ENCODE measurements around the gene SRGAP1. TPM values are rescaled to one million over a fixed set of nuclear protein-coding genes. Genes with fewer than 3 reads are reported as not detected.
"Not testable (repeated sequence)": the region's sequence is repeated elsewhere in the genome, so short reads cannot be mapped to it uniquely, and the experiment has no call there.

SRGAP1 gene
- polyA plus RNA-seq, 1 donor from 2014 or later = 4.8 TPM

DNA sequence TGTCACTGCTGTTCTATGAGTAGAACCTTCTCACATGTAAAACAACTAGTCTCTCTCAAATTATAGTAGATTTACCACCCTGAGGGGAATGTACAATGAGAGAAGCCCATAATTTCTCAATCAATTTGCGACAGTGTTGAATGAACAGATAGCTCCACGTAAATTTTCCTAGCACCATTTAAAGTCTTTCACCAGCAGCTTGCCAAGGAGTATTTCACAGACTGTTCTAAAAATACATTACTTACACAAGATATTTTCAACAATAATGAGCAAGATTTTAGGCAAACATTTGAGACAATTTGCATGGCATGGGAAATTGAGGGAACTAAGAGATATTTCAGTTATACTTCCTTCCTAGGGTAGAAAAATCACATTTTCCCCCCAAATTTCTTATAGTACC is 226.0 kb downstream of the SRGAP1 start:
- Histone ChIP-seq H4K20me1 (ENCODE audit: insufficient read depth) (no peaks in the 10 kb centered on the region), H3K27ac (ENCODE audit: low read length) (peak overlapping the region; percentile 2), H3K79me2 (replicated peaks; ENCODE audit: insufficient read depth, low read length) (no peaks in the 10 kb centered on the region), H3K9me2 (ENCODE audit: insufficient read depth, low read length) (no peaks in the 10 kb centered on the region), H3K27me3 (ENCODE audit: insufficient read depth, low read depth, low read length) (no peaks in the 10 kb centered on the region), H3K9ac (ENCODE audit: low read length) (no peak overlapping the region), H3K4me3 (ENCODE audit: low read length) (no peak overlapping the region), H3K9me3 (ENCODE audit: low read length) (no peaks in the 10 kb centered on the region), H2AFZ (ENCODE audit: low read depth, low read length) (no peak overlapping the region), H3K36me3 (ENCODE audit: insufficient read depth, low read length) (peaks cover 11% of the 10 kb centered on the region), H3F3A (ENCODE audit: insufficient read depth, low read length, poor library complexity, severe bottlenecking) (no peaks in the 10 kb centered on the region), H3K4me2 (ENCODE audit: low read length) (no peak overlapping the region)
- TF ChIP-seq POLR2AphosphoS5 (IDR thresholded peaks at IDR 0.05) = no peak
- no peak for TF ChIP-seq EZH2 (IDR thresholded peaks at IDR 0.05; ENCODE audit: borderline replicate concordance, insufficient read depth, low read length, poor library complexity, severe bottlenecking)
- no peak for TF ChIP-seq RAD21 (conservative IDR thresholded peaks at IDR 0.05)
- TF ChIP-seq, protein P1, sequence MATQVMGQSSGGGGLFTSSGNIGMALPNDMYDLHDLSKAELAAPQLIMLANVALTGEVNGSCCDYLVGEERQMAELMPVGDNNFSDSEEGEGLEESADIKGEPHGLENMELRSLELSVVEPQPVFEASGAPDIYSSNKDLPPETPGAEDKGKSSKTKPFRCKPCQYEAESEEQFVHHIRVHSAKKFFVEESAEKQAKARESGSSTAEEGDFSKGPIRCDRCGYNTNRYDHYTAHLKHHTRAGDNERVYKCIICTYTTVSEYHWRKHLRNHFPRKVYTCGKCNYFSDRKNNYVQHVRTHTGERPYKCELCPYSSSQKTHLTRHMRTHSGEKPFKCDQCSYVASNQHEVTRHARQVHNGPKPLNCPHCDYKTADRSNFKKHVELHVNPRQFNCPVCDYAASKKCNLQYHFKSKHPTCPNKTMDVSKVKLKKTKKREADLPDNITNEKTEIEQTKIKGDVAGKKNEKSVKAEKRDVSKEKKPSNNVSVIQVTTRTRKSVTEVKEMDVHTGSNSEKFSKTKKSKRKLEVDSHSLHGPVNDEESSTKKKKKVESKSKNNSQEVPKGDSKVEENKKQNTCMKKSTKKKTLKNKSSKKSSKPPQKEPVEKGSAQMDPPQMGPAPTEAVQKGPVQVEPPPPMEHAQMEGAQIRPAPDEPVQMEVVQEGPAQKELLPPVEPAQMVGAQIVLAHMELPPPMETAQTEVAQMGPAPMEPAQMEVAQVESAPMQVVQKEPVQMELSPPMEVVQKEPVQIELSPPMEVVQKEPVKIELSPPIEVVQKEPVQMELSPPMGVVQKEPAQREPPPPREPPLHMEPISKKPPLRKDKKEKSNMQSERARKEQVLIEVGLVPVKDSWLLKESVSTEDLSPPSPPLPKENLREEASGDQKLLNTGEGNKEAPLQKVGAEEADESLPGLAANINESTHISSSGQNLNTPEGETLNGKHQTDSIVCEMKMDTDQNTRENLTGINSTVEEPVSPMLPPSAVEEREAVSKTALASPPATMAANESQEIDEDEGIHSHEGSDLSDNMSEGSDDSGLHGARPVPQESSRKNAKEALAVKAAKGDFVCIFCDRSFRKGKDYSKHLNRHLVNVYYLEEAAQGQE (IDR thresholded peaks at IDR 0.05; ENCODE audit: borderline replicate concordance) = no peak
- TF ChIP-seq, protein P2, sequence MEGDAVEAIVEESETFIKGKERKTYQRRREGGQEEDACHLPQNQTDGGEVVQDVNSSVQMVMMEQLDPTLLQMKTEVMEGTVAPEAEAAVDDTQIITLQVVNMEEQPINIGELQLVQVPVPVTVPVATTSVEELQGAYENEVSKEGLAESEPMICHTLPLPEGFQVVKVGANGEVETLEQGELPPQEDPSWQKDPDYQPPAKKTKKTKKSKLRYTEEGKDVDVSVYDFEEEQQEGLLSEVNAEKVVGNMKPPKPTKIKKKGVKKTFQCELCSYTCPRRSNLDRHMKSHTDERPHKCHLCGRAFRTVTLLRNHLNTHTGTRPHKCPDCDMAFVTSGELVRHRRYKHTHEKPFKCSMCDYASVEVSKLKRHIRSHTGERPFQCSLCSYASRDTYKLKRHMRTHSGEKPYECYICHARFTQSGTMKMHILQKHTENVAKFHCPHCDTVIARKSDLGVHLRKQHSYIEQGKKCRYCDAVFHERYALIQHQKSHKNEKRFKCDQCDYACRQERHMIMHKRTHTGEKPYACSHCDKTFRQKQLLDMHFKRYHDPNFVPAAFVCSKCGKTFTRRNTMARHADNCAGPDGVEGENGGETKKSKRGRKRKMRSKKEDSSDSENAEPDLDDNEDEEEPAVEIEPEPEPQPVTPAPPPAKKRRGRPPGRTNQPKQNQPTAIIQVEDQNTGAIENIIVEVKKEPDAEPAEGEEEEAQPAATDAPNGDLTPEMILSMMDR (IDR thresholded peaks at IDR 0.05; ENCODE audit: poor library complexity, severe bottlenecking) = no peak
- no peak for TF ChIP-seq TAF1 (IDR thresholded peaks at IDR 0.05; ENCODE audit: low read depth)
- no peak for TF ChIP-seq MXI1 (conservative IDR thresholded peaks at IDR 0.05; ENCODE audit: poor library complexity, severe bottlenecking)
- TF ChIP-seq SMC3 (conservative IDR thresholded peaks at IDR 0.05; ENCODE audit: poor library complexity) = no peak
- TF ChIP-seq EP300 (conservative IDR thresholded peaks at IDR 0.05; ENCODE audit: poor library complexity, severe bottlenecking) = no peak

DNA sequence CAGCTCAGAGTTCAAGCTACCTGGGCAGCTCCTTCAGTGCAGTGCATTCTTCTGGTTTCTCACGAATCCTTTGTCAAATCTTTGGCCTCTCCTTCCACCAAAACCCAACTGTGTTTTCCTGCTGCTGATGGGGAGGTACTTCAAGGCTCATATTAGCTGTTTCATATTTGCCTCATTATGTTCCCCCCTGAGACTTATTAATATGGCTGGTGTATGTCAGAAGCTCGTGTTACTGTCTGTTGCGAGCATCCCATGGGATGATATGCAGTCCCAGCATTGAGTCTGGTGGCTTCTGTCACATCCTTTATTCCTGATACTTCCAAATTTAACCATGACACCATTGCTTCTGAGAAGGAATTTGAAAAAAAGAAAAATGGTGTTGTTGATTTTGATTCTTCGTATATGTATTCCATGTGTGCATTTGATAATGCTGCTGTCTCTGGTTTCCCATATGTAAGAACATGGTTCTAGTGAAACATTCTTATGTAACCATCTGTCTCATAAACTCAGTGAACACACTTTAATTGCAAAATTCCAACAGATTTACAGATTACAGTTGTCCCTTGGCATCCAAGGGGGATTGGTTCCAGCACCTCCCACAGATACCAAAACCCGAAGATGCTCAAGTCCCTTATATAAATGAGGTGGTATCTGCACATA is 228.5 kb downstream of the SRGAP1 start:
- no peaks in the 10 kb centered on the region for H3K9me2 ChIP-seq (ENCODE audit: insufficient read depth, low read length)
- no peak overlapping the region for H3K27ac ChIP-seq (ENCODE audit: low read length)
- no peak overlapping the region for H2AFZ ChIP-seq (ENCODE audit: low read depth, low read length)
- peaks cover 9% of the 10 kb centered on the region for H3K36me3 ChIP-seq (ENCODE audit: insufficient read depth, low read length)
- H3F3A ChIP-seq (ENCODE audit: insufficient read depth, low read length, poor library complexity, severe bottlenecking) = no peaks in the 10 kb centered on the region
- H3K9me3 ChIP-seq (ENCODE audit: low read length) = no peaks in the 10 kb centered on the region
- no peaks in the 10 kb centered on the region for H3K79me2 ChIP-seq (replicated peaks; ENCODE audit: insufficient read depth, low read length)
- TF ChIP-seq EP300 (conservative IDR thresholded peaks at IDR 0.05; ENCODE audit: poor library complexity, severe bottlenecking) = no peak
- TF ChIP-seq TAF1 (IDR thresholded peaks at IDR 0.05; ENCODE audit: low read depth) = no peak
- no peak for TF ChIP-seq SMC3 (conservative IDR thresholded peaks at IDR 0.05; ENCODE audit: poor library complexity)
- no peak for TF ChIP-seq RAD21 (conservative IDR thresholded peaks at IDR 0.05)
- no peak for TF ChIP-seq EZH2 (IDR thresholded peaks at IDR 0.05; ENCODE audit: borderline replicate concordance, insufficient read depth, low read length, poor library complexity, severe bottlenecking)
- TF ChIP-seq, protein P2 (IDR thresholded peaks at IDR 0.05; ENCODE audit: poor library complexity, severe bottlenecking) = no peak
- no peak for TF ChIP-seq POLR2AphosphoS5 (IDR thresholded peaks at IDR 0.05)
- TF ChIP-seq, protein P1 (IDR thresholded peaks at IDR 0.05; ENCODE audit: borderline replicate concordance) = no peak
- TF ChIP-seq MXI1 (conservative IDR thresholded peaks at IDR 0.05; ENCODE audit: poor library complexity, severe bottlenecking) = no peak
- H3K9ac ChIP-seq (ENCODE audit: low read length) = no peak overlapping the region
- no peaks in the 10 kb centered on the region for H3K27me3 ChIP-seq (ENCODE audit: insufficient read depth, low read depth, low read length)
- H3K4me2 ChIP-seq (ENCODE audit: low read length) = no peak overlapping the region
- no peaks in the 10 kb centered on the region for H4K20me1 ChIP-seq (ENCODE audit: insufficient read depth)
- H3K4me3 ChIP-seq (ENCODE audit: low read length) = no peak overlapping the region

DNA sequence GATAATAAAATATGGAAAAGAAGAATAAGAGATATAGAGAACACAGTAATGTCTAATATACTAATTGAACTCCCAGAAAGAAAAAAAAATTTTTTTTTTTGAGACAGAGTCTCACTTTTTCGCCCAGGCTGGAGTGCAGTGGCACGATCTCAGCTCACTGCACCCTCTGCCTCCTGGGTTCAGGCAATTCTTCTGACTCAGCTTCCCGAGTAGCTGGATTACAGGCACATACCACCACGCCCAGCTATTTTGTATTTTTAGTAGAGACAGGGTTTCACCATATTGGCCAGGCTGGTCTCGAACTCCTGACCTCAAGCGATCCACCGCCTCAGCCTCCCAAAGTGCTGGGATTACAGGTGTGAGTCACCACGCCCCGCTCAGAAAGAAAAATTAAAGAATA is 232.1 kb downstream of the SRGAP1 start:
- not testable (repeated sequence) for H3K79me2 ChIP-seq (replicated peaks; ENCODE audit: insufficient read depth, low read length); H2AFZ ChIP-seq (ENCODE audit: low read depth, low read length); H3K27ac ChIP-seq (ENCODE audit: low read length); H3K27me3 ChIP-seq (ENCODE audit: insufficient read depth, low read depth, low read length); H4K20me1 ChIP-seq (ENCODE audit: insufficient read depth); H3K9me3 ChIP-seq (ENCODE audit: low read length); H3K9ac ChIP-seq (ENCODE audit: low read length); H3F3A ChIP-seq (ENCODE audit: insufficient read depth, low read length, poor library complexity, severe bottlenecking); H3K4me3 ChIP-seq (ENCODE audit: low read length); H3K9me2 ChIP-seq (ENCODE audit: insufficient read depth, low read length); H3K4me2 ChIP-seq (ENCODE audit: low read length)
- peaks cover 16% of the 10 kb centered on the region for H3K36me3 ChIP-seq (ENCODE audit: insufficient read depth, low read length)

Data from neural cell (in vitro differentiated cells).